Thoracic aorta (tissue), 2 donors: ENCODE data around the gene DYSF. TPM values are rescaled to one million over a fixed set of nuclear protein-coding genes. Genes with fewer than 3 reads are reported as not detected.

Experiments
- ATAC-seq: fragments of 150-250 bp; one replicate; pipeline ENCODE4 v1.8.0; 2017; ENCODE audit warnings: low read depth; ENCODE audit not compliant: insufficient number of reproducible peaks, low FRiP score
- DNase-seq: peaks from one replicate; pipeline ENCODE4 v3.0.0-alpha.2; 2020; ENCODE audit warnings: low spot score
- H3K27ac ChIP-seq, 2 donors: fragments of 200-600 bp; sonication (generic); 1 replicate in 1 of 2; 2 replicates in 1 of 2; pipeline ENCODE4 v1.5.1; 2016; ENCODE audit warnings: mild to moderate bottlenecking in 2 of 2, moderate library complexity in 2 of 2
- H3K27me3 ChIP-seq: fragments of 200-600 bp; sonication (generic); replicated peaks from 2 replicates; pipeline ENCODE4 v1.6.0; 2016; ENCODE audit warnings: mild to moderate bottlenecking; ENCODE audit not compliant: insufficient read depth
- H3K36me3 ChIP-seq: fragments of 200-600 bp; sonication (generic); one replicate; pipeline ENCODE4 v1.5.1; 2016
- H3K4me1 ChIP-seq, 2 donors: fragments of 200-600 bp; sonication (generic); 1 replicate in 1 of 2; 2 replicates in 1 of 2; pipeline versions ENCODE4 v1.5.1 to v1.6.0; 2016; ENCODE audit warnings: low read depth in 2 of 2, mild to moderate bottlenecking in 1 of 2; ENCODE audit not compliant: control insufficient read depth in 1 of 2
- H3K4me3 ChIP-seq: fragments of 200-600 bp; sonication (generic); 2 replicates; pipeline ENCODE4 v1.5.1; 2016; ENCODE audit warnings: mild to moderate bottlenecking
- H3K9me3 ChIP-seq: fragments of 200-600 bp; sonication (generic); 2 replicates; pipeline ENCODE4 v1.5.1; 2016
- total RNA-seq, 2 donors: library from RNA; depleted of rRNA; stranded (reverse); fragments of >200 nt; gene quantifications; one replicate each; pipeline versions ENCODE4 v1.1.0 to v1.2.3, GENCODE V29; 2016
- TF ChIP-seq, protein P1 (sequence below): fragments of 200-600 bp; sonication (generic); IDR thresholded peaks from one replicate; pipeline ENCODE4 v1.5.1; 2019; ENCODE audit warnings: antibody characterized with exemption

The DYSF gene
- total RNA-seq, 2 donors from 2014 or later, result 13.0 to 15.2 TPM

DNA sequence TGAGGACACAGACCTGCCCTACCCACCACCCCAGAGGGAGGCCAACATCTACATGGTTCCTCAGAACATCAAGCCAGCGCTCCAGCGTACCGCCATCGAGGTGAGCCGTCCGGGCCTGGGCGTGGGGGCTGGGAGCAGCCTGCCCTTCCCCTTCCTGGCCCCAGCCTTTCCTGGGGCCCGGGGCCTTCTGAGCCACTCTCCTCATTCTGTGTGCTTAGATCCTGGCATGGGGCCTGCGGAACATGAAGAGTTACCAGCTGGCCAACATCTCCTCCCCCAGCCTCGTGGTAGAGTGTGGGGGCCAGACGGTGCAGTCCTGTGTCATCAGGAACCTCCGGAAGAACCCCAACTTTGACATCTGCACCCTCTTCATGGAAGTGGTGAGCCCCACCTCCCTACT lies 157.9 kb downstream of the DYSF start:
- H3K9me3 ChIP-seq, result no peaks in the 10 kb centered on the region
- H3K4me3 ChIP-seq, result no peak overlapping the region
- H3K27me3 ChIP-seq, result no peaks in the 10 kb centered on the region
- TF ChIP-seq, protein P1, sequence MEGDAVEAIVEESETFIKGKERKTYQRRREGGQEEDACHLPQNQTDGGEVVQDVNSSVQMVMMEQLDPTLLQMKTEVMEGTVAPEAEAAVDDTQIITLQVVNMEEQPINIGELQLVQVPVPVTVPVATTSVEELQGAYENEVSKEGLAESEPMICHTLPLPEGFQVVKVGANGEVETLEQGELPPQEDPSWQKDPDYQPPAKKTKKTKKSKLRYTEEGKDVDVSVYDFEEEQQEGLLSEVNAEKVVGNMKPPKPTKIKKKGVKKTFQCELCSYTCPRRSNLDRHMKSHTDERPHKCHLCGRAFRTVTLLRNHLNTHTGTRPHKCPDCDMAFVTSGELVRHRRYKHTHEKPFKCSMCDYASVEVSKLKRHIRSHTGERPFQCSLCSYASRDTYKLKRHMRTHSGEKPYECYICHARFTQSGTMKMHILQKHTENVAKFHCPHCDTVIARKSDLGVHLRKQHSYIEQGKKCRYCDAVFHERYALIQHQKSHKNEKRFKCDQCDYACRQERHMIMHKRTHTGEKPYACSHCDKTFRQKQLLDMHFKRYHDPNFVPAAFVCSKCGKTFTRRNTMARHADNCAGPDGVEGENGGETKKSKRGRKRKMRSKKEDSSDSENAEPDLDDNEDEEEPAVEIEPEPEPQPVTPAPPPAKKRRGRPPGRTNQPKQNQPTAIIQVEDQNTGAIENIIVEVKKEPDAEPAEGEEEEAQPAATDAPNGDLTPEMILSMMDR, result no peak
- no peak for ATAC-seq
- DNase-seq, result no peak
- no peak overlapping the region for H3K27ac ChIP-seq
- H3K36me3 ChIP-seq, result no peaks in the 10 kb centered on the region
- H3K4me1 ChIP-seq, result peaks cover 15 to 29% of the 10 kb centered on the region in 2 donors

DNA sequence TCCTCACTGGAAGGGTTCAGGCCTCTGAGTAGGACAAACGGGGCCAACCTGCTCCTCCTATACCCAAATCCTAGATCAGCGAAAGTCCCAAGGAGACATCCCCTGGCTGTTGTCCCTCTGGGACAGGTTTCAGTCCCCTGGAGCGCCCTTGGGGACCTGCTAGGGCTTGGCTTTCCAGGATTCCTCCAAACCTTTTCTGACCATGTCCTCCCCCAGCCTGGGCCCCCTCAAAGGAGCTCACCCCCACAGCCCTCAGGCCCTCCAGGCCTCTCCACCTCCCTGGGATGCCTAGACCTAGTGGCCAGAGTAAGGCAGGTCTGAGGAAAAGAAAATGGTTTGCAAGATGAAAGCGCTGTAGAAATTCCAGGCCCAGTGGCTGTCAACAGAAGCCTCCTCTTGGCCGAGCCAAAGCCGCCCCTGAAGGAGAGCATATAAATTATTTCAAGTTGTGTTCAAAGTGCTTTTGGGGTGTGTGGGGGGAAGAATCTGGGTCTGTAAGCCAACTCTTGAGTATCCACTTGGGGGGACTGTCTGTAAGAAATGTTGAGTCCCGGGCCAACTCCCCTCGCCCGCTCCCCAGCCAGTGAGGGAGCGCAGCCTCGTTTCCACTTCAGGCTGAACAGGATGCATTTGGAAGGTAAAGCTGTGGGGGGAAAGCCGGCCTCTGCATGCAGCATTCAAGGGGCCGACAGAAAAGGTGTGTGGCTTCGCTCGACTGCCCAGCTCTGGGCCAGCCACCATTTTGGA lies 158.6 kb downstream of the DYSF start:
- peaks cover 15 to 29% of the 10 kb centered on the region in 2 donors for H3K4me1 ChIP-seq
- H3K27ac ChIP-seq, result no peak overlapping the region
- ATAC-seq, result no peak
- H3K27me3 ChIP-seq, result no peaks in the 10 kb centered on the region
- DNase-seq, result no peak
- H3K9me3 ChIP-seq, result no peaks in the 10 kb centered on the region
- no peak overlapping the region for H3K4me3 ChIP-seq
- no peaks in the 10 kb centered on the region for H3K36me3 ChIP-seq
- TF ChIP-seq, protein P1, result no peak

DNA sequence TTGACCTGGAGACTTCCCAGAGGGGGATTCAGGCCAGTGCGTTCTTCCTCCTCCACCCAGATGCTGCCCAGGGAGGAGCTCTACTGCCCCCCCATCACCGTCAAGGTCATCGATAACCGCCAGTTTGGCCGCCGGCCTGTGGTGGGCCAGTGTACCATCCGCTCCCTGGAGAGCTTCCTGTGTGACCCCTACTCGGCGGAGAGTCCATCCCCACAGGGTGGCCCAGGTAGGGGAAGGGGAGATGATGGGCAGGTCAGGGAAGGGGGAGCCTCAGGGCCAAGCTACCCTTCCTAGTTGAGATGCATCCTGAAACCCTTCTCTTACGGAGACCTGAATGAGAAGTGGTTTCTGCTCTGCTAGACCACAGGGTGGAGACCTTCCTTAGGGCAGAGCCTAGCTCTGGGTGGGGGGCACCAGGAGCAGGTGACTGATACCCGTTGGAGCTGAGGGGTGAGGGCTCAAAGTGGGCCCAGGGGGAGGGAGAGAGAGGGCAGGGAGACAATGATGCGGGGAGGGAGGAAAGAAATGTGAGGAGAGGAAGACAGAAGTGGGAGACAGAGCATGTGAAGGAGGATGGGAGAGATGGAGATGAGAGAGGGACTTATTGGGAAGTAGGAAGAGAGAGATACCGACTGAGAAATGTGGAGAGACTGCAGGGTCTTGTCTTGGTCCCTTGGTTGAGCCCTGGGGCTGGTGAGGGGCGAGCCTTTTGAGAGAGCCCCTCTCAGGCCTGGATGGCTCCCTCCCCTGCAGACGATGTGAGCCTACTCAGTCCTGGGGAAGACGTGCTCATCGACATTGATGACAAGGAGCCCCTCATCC lies 159.4 kb downstream of the DYSF start:
- Histone ChIP-seq H3K36me3 (no peaks in the 10 kb centered on the region), H3K27ac (peak overlapping the region in 1 of 2 donors; percentile 74), H3K4me3 (no peak overlapping the region), H3K9me3 (no peaks in the 10 kb centered on the region), H3K4me1 (peaks cover 15 to 29% of the 10 kb centered on the region in 2 donors), H3K27me3 (no peaks in the 10 kb centered on the region)
- DNase-seq (no peak), ATAC-seq (no peak)
- TF ChIP-seq, protein P1, result no peak

DNA sequence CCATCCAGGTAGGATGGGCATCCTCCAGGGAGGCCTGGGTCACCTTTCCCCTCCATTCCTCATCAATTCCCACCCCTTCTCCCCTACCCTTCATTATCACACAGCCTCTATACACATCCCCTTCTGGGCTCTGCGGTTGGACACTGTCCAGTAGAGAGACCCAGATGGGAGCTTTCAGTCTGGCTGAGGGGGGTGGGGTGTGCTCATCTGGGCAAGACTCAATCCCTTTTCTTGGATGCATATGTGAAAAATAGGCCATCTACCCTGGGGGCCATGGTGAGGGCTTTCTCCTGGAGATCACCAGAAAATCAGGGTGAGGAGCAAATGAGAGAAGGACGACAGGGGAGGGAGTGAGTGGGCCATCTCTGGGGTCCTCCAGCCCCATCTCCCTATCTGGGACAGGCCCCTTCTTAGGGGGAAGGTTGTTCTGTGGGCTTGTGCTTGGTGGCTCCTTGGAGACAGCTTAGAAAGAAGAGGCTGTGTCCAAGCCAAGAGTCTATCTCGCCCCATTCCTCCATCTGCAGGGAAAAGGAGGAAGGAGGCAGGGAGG lies 160.1 kb downstream of the DYSF start:
- TF ChIP-seq, protein P1, result no peak
- Histone ChIP-seq H3K27me3 (no peaks in the 10 kb centered on the region), H3K36me3 (no peaks in the 10 kb centered on the region), H3K4me3 (no peak overlapping the region), H3K27ac (peak overlapping the region; percentile 74 to 75), H3K9me3 (no peaks in the 10 kb centered on the region), H3K4me1 (peaks cover 15 to 30% of the 10 kb centered on the region in 2 donors)
- no peak for DNase-seq
- no peak for ATAC-seq
